SU-DHL-6 (cell line): ENCODE measurements around the gene RAD51B.

Experiments used
- H2AFZ ChIP-seq: fragments of 200-600 bp; sonication (generic); 2 replicates; pipeline ENCODE4 v1.6.1; 2014; ENCODE audit warnings: low read depth, mild to moderate bottlenecking, moderate library complexity, mixed read lengths, antibody characterized with exemption, low read length; ENCODE audit not compliant: severe bottlenecking
- H3F3A ChIP-seq: fragments of 200-600 bp; shearing (Covaris generic); 2 replicates; pipeline ENCODE4 v1.6.0; 2016; ENCODE audit warnings: antibody characterized with exemption, mild to moderate bottlenecking; ENCODE audit not compliant: insufficient read depth
- H3K27ac ChIP-seq: fragments of 200-600 bp; sonication (generic); 2 replicates; pipeline ENCODE4 v1.5.1; 2016; ENCODE audit warnings: low read depth, mild to moderate bottlenecking, low read length, moderate library complexity, mixed read lengths
- H3K27me3 ChIP-seq: fragments of 200-600 bp; sonication (generic), shearing (Covaris generic); 2 replicates; pipeline ENCODE4 v1.6.0; 2014; ENCODE audit warnings: mild to moderate bottlenecking, low read length
- H3K36me3 ChIP-seq: fragments of 200-600 bp; sonication (generic); 2 replicates; pipeline ENCODE4 v1.6.1; 2014; ENCODE audit warnings: mild to moderate bottlenecking, low read length, mixed read lengths
- H3K4me2 ChIP-seq: fragments of 300-600, 200-600 bp; shearing (Covaris generic), sonication (generic); 2 replicates; pipeline ENCODE4 v1.6.0; 2014; ENCODE audit warnings: low read length, low read depth, mild to moderate bottlenecking; ENCODE audit not compliant: poor library complexity, severe bottlenecking
- H3K4me3 ChIP-seq: fragments of 200-600 bp; sonication (generic); 2 replicates; pipeline ENCODE4 v1.5.1; 2014; ENCODE audit warnings: antibody characterized with exemption, low read length, mild to moderate bottlenecking, mixed read lengths; ENCODE audit not compliant: insufficient read depth, poor library complexity, severe bottlenecking
- H3K79me2 ChIP-seq: fragments of 200-600 bp; sonication (generic); 2 replicates; pipeline ENCODE4 v1.6.1; 2014; ENCODE audit warnings: mild to moderate bottlenecking, low read length, moderate library complexity; ENCODE audit not compliant: insufficient read depth
- H3K9ac ChIP-seq: fragments of 200-600 bp; sonication (generic); 2 replicates; pipeline ENCODE4 v1.7.0; 2014; ENCODE audit warnings: mild to moderate bottlenecking, low read length
- H3K9me2 ChIP-seq: fragments of 200-600 bp; sonication (generic); replicated peaks from 2 replicates; pipeline ENCODE4 v1.6.1; 2014; ENCODE audit warnings: low read length; ENCODE audit not compliant: insufficient read depth
- H3K9me3 ChIP-seq: fragments of 200-600 bp; sonication (generic); 2 replicates; pipeline ENCODE4 v1.6.1; 2014; ENCODE audit warnings: low read length, mixed read lengths; ENCODE audit not compliant: insufficient read depth
- H4K20me1 ChIP-seq: fragments of 200-600 bp; sonication (generic); 2 replicates; pipeline ENCODE4 v1.6.1; 2014; ENCODE audit warnings: low read depth, mild to moderate bottlenecking, antibody characterized with exemption, low read length, moderate library complexity, mixed read lengths
- EZH2phosphoT487 ChIP-seq: fragments of 200-600 bp; sonication (generic), shearing (Covaris generic); conservative IDR thresholded peaks from 2 replicates; pipeline ENCODE4 v1.6.1; 2018; ENCODE audit warnings: mild to moderate bottlenecking, antibody characterized with exemption, low read length, moderate library complexity, mixed read lengths
- TF ChIP-seq, protein P1 (sequence below): fragments of 200-600 bp; sonication (generic); IDR thresholded peaks from one replicate; pipeline ENCODE4 v1.5.1; 2017; ENCODE audit warnings: antibody characterized with exemption, mild to moderate bottlenecking, low read length, moderate library complexity; ENCODE audit not compliant: insufficient read depth, poor library complexity, severe bottlenecking

The RAD51B gene

DNA sequence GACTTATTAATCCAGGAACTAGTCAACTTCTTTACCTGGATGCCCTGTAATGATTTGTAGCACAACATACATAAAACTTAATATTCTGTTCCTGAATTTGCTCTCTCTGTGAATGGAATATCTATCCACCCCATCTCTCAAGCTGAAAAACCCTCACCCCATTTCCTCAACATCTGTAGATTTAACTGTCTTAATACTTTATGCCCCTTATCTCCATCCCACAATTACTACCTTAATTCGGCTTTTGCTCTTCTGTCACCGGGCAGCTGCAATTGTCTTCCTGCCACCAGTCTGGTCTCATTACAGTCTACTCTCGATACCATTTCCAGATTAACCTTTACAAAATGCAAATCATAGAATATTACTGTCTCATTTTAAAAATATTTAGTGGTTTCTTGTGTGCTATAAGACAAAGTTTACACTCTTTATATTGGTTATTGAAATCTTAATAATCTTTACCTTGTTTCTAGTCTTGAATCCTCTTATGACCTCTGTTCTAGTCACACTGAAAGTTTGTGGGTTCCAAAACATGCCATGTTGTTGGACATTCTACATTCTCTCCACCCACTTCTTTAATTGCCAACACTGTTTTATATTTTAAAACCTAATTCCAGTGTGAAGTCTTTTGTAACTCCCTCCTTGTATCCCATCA, 347.3 kb downstream of the RAD51B start:
- H3F3A ChIP-seq: no peaks in the 10 kb centered on the region
- no peak overlapping the region for H3K9ac ChIP-seq
- no peak overlapping the region for H3K27ac ChIP-seq
- no peak overlapping the region for H3K4me3 ChIP-seq
- H3K9me3 ChIP-seq: no peaks in the 10 kb centered on the region
- no peaks in the 10 kb centered on the region for H3K27me3 ChIP-seq
- H3K9me2 ChIP-seq: no peaks in the 10 kb centered on the region
- H4K20me1 ChIP-seq: no peaks in the 10 kb centered on the region
- TF ChIP-seq, protein P1, sequence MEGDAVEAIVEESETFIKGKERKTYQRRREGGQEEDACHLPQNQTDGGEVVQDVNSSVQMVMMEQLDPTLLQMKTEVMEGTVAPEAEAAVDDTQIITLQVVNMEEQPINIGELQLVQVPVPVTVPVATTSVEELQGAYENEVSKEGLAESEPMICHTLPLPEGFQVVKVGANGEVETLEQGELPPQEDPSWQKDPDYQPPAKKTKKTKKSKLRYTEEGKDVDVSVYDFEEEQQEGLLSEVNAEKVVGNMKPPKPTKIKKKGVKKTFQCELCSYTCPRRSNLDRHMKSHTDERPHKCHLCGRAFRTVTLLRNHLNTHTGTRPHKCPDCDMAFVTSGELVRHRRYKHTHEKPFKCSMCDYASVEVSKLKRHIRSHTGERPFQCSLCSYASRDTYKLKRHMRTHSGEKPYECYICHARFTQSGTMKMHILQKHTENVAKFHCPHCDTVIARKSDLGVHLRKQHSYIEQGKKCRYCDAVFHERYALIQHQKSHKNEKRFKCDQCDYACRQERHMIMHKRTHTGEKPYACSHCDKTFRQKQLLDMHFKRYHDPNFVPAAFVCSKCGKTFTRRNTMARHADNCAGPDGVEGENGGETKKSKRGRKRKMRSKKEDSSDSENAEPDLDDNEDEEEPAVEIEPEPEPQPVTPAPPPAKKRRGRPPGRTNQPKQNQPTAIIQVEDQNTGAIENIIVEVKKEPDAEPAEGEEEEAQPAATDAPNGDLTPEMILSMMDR: no peak
- TF ChIP-seq EZH2phosphoT487: no peak
- no peaks in the 10 kb centered on the region for H3K79me2 ChIP-seq
- no peak overlapping the region for H3K4me2 ChIP-seq
- no peak overlapping the region for H2AFZ ChIP-seq
- H3K36me3 ChIP-seq: no peaks in the 10 kb centered on the region

DNA sequence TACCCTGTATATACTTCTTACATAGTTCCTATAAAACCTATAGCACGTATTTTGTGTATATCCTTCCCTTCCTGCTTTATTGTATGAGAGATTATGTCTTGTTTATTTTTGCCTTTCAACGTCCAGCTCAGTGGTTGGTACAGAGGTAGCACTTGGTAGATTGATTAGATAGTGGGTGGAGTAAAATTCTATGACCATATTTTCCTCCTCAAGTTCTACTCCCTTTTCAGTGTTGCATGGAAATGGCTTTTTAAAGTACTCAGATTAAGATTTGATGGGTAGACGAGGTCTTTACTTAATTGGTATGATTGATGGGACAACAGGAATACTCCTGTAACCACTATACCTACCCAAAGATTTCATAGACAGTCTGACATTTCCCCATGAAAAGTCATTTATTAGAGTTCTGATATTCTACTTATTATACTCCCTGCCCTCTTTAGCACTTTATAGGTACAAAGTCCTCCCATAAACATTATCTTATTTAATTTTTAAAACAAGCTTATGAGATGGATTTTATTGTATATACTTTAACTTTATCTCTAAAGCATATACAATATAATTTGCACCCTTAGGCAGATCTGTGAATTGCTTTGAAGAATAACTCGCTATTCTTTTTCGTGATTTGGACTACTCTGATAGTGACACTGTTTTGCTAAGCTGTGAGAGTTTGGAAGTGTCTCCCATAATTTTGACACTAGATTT, 348.0 kb downstream of the RAD51B start:
- Histone ChIP-seq H3K4me2 (no peak overlapping the region), H2AFZ (no peak overlapping the region), H3K27ac (no peak overlapping the region), H3K9me3 (no peaks in the 10 kb centered on the region), H3K79me2 (no peaks in the 10 kb centered on the region), H4K20me1 (no peaks in the 10 kb centered on the region), H3F3A (no peaks in the 10 kb centered on the region), H3K9ac (no peak overlapping the region), H3K4me3 (no peak overlapping the region), H3K27me3 (no peaks in the 10 kb centered on the region), H3K36me3 (no peaks in the 10 kb centered on the region), H3K9me2 (no peaks in the 10 kb centered on the region)
- TF ChIP-seq, protein P1: no peak
- TF ChIP-seq EZH2phosphoT487: no peak

DNA sequence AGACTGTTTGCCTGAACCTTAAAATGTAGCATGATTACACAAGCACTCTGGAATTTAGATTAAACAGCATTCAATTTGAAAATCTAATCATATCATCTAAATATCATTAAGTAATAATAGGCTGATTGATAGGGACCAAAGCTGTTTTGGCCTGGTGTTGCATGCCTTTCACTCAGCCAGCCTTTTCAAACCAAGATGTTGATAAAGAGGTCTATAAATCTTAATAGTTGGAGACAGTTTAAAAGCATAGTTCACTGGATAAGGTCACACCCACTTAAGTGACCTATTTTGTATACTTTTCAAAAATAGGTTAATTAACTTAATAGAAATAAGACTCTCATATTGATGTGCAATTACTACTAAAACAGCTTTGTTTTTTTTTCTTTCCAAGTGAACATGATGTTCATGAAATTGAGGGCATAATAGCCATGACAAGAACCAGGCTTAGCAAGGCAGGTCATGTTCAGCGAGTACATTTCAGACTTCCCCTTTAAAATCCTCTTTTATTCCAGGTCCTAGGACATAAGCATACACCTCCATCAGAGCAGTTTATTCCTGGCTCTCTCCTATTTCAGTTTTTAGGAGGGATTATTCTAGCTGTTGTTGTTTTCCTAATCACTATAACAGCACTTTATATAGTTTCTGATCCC, 349.0 kb downstream of the RAD51B start:
- Histone ChIP-seq H3K27ac (no peak overlapping the region), H3K27me3 (no peaks in the 10 kb centered on the region), H3F3A (no peaks in the 10 kb centered on the region), H3K4me3 (no peak overlapping the region), H3K36me3 (no peaks in the 10 kb centered on the region), H4K20me1 (no peaks in the 10 kb centered on the region), H3K9me2 (no peaks in the 10 kb centered on the region), H3K9ac (no peak overlapping the region), H2AFZ (no peak overlapping the region), H3K9me3 (no peaks in the 10 kb centered on the region), H3K79me2 (no peaks in the 10 kb centered on the region), H3K4me2 (no peak overlapping the region)
- TF ChIP-seq, protein P1: no peak
- TF ChIP-seq EZH2phosphoT487: no peak
